ENCODE measurements around the gene ANKRD26.

- TF ChIP-seq, protein P1, sequence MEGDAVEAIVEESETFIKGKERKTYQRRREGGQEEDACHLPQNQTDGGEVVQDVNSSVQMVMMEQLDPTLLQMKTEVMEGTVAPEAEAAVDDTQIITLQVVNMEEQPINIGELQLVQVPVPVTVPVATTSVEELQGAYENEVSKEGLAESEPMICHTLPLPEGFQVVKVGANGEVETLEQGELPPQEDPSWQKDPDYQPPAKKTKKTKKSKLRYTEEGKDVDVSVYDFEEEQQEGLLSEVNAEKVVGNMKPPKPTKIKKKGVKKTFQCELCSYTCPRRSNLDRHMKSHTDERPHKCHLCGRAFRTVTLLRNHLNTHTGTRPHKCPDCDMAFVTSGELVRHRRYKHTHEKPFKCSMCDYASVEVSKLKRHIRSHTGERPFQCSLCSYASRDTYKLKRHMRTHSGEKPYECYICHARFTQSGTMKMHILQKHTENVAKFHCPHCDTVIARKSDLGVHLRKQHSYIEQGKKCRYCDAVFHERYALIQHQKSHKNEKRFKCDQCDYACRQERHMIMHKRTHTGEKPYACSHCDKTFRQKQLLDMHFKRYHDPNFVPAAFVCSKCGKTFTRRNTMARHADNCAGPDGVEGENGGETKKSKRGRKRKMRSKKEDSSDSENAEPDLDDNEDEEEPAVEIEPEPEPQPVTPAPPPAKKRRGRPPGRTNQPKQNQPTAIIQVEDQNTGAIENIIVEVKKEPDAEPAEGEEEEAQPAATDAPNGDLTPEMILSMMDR (IDR thresholded peaks at IDR 0.05), result no peak
- TF ChIP-seq POLR2A (IDR thresholded peaks at IDR 0.05), result no peak
Measured at GRCh38 chr10:27068217-27068891, 31.9 kb downstream of the ANKRD26 start.
